ENCODE data around the gene ZMYND19.
A peak's percentile ranks its signal among the peaks of the same experiment; 100 is the strongest.
"Not testable (repeated sequence)": the region's sequence is repeated elsewhere in the genome, so short reads cannot be mapped to it uniquely, and the experiment has no call there.

The ZMYND19 gene

GRCh38 chr9:137589441-137590122 lies 730 bp downstream of the ZMYND19 start:
- no peak for DNase-seq (ENCODE audit: low read depth in 2 of 2)

- no peak for DNase-seq (ENCODE audit: low read depth in 2 of 2)
Observed at GRCh38 chr9:137588891-137589290, 1.4 kb downstream of the ZMYND19 start.

GRCh38 chr9:137588311-137588710 lies 2.0 kb downstream of the ZMYND19 start:
- DNase-seq (ENCODE audit: low read depth in 2 of 2) = no peak

GRCh38 chr9:137586854-137587253 lies 3.5 kb downstream of the ZMYND19 start:
- DNase-seq (ENCODE audit: low read depth in 2 of 2) = no peak

- no peak for DNase-seq (ENCODE audit: low read depth in 2 of 2)
Observed at GRCh38 chr9:137583957-137584356, 6.4 kb downstream of the ZMYND19 start.

GRCh38 chr9:137583347-137583746 lies 7.0 kb downstream of the ZMYND19 start:
- DNase-seq (ENCODE audit: low read depth in 2 of 2) = no peak

- DNase-seq (ENCODE audit: low read depth in 2 of 2) = no peak
Observed at GRCh38 chr9:137582286-137582860, 7.9 kb downstream of the ZMYND19 start.

- DNase-seq (ENCODE audit: low read depth in 2 of 2) = no peak
Observed at GRCh38 chr9:137581361-137582285, 8.7 kb downstream of the ZMYND19 start.

GRCh38 chr9:137580954-137581322 lies 9.4 kb downstream of the ZMYND19 start:
- DNase-seq (ENCODE audit: low read depth in 2 of 2) = no peak

GRCh38 chr9:137580209-137580953 lies 9.9 kb downstream of the ZMYND19 start:
- DNase-seq (ENCODE audit: low read depth in 2 of 2) = no peak

- no peak for DNase-seq (ENCODE audit: low read depth in 2 of 2)
Observed at GRCh38 chr9:137579259-137579604, 11.1 kb downstream of the ZMYND19 start.

- DNase-seq (ENCODE audit: low read depth in 2 of 2) = peak; percentile 89 to 93
Observed at GRCh38 chr9:137578518-137579258, 11.6 kb downstream of the ZMYND19 start, which contains the start of gene DPH7. TSS of gene DPH7 (minus strand) at chr9:137578925. CDS start at chr9:137578777, 148 bp downstream.

- DNase-seq (ENCODE audit: low read depth in 2 of 2) = no peak
Observed at GRCh38 chr9:137575716-137576411, 14.4 kb downstream of the ZMYND19 start.

- no peak for DNase-seq (ENCODE audit: low read depth in 2 of 2)
Observed at GRCh38 chr9:137575364-137575715, 15.0 kb downstream of the ZMYND19 start.

GRCh38 chr9:137574192-137574591 lies 16.1 kb downstream of the ZMYND19 start:
- DNase-seq (ENCODE audit: low read depth in 2 of 2) = no peak

GRCh38 chr9:137570566-137570965 lies 19.7 kb downstream of the ZMYND19 start:
- no peak for DNase-seq (ENCODE audit: low read depth in 2 of 2)

GRCh38 chr9:137569609-137570203 lies 20.6 kb downstream of the ZMYND19 start:
- DNase-seq (ENCODE audit: low read depth in 2 of 2) = no peak

GRCh38 chr9:137568445-137568844 lies 21.9 kb downstream of the ZMYND19 start:
- not testable (repeated sequence) for DNase-seq (ENCODE audit: low read depth in 2 of 2)

- no peak for DNase-seq (ENCODE audit: low read depth in 2 of 2)
Observed at GRCh38 chr9:137564817-137565411, 25.4 kb downstream of the ZMYND19 start.

- no peak for DNase-seq (ENCODE audit: low read depth in 2 of 2)
Observed at GRCh38 chr9:137564134-137564533, 26.2 kb downstream of the ZMYND19 start.
